K562 (cell line): ENCODE data around the gene DPM1. TPM values are rescaled to one million over a fixed set of nuclear protein-coding genes. Genes with fewer than 3 reads are reported as not detected.
A peak's percentile ranks its signal among the peaks of the same experiment; 100 is the strongest.

Experiments used
- ARID2 ChIP-seq: fragments of 450-650 bp; IDR thresholded peaks from 2 replicates; pipeline ENCODE4 v1.6.1; 2017; ENCODE audit warnings: antibody characterized with exemption, mild to moderate bottlenecking
- CBX1 ChIP-seq: sonication (generic); IDR thresholded peaks from 2 replicates; pipeline ENCODE4 v1.6.1; 2016; ENCODE audit warnings: antibody characterized with exemption, low read depth, mild to moderate bottlenecking
- KDM1A ChIP-seq, 2 experiments: fragments of 450-650 bp; IDR thresholded peaks; 2 replicates each; pipeline ENCODE4 v1.6.1; 2016; ENCODE audit warnings: mild to moderate bottlenecking in 2 of 2
- MYC ChIP-seq, 2 experiments: fragments of 250-450 bp in 1 of 2; sonication (Bioruptor Pico) in 1 of 2; IDR thresholded peaks; 2 replicates each; pipeline versions ENCODE4 v1.5.1 to v1.6.1; 2012 to 2021; ENCODE audit warnings: low read depth in 2 of 2, borderline replicate concordance in 1 of 2, improper control_type of control experiment in 1 of 2, low read length in 1 of 2, mild to moderate bottlenecking in 1 of 2, moderate library complexity in 1 of 2
- NELFE ChIP-seq: IDR thresholded peaks from 2 replicates; pipeline ENCODE4 v1.6.1; 2011; ENCODE audit warnings: mild to moderate bottlenecking; ENCODE audit not compliant: insufficient read depth, insufficient read length
- PCBP2 ChIP-seq: fragments of 200-400 bp; formaldehyde crosslinking; IDR thresholded peaks from 2 replicates; pipeline ENCODE4 v1.6.1; 2018; ENCODE audit warnings: low read length, low read depth, mild to moderate bottlenecking, moderate library complexity; ENCODE audit not compliant: poor library complexity, severe bottlenecking
- RBM34 ChIP-seq: fragments of 200-400 bp; formaldehyde crosslinking; IDR thresholded peaks from 2 replicates; pipeline ENCODE4 v1.6.1; 2018; ENCODE audit warnings: low read length, borderline replicate concordance; ENCODE audit not compliant: insufficient read depth
- RUNX1 ChIP-seq: sonication (generic); IDR thresholded peaks from 2 replicates; pipeline ENCODE4 v1.6.1; 2016; ENCODE audit warnings: antibody characterized with exemption, low read depth
- TCF7 ChIP-seq: sonication (generic); IDR thresholded peaks from 2 replicates; pipeline ENCODE4 v1.6.1; 2016; ENCODE audit warnings: antibody characterized with exemption, borderline replicate concordance
- TCF7L2 ChIP-seq: fragments of 150-350 bp; IDR thresholded peaks from 2 replicates; pipeline ENCODE4 v1.6.1; 2016; ENCODE audit warnings: low read depth, mild to moderate bottlenecking, low read length, moderate library complexity
- XRCC5 ChIP-seq: fragments of 200-400 bp; formaldehyde crosslinking; IDR thresholded peaks from 2 replicates; pipeline ENCODE4 v1.6.1; 2017; ENCODE audit warnings: low read depth, mild to moderate bottlenecking, low read length
- ZBED1 ChIP-seq: IDR thresholded peaks from 2 replicates; pipeline ENCODE4 v1.6.1; 2014
- ZC3H4 ChIP-seq: sonication (generic); formaldehyde crosslinking; IDR thresholded peaks from 2 replicates; pipeline ENCODE4 v1.9.0; 2021; ENCODE audit warnings: missing genetic modification reagents, borderline replicate concordance
- polyA plus RNA-seq, 8 experiments: library from polyadenylated mRNA; depleted of rRNA in 4 of 8; stranded (reverse) in 5 of 8; unstranded in 3 of 8; fragments of >200 nt; fragmentation: Nextera tagmentation in 2 of 8; fragmentation: Illumina TruSeq in 1 of 8; extraction: Ambion mirVana in 2 of 8; extraction: Trizol in 1 of 8; gene quantifications; 2 replicates each; pipeline versions ENCODE4 v1.2.1 to v1.2.3, GENCODE V29; 2011 to 2014; ENCODE audit warnings: inconsistent platforms in 1 of 8, missing spikeins in 1 of 8
- total RNA-seq, 7 experiments: library from RNA; depleted of rRNA in 6 of 7; stranded (reverse); fragments of >200 nt in 6 of 7; fragmentation: Illumina TruSeq in 2 of 7; extraction: Trizol in 2 of 7; gene quantifications; 2 replicates each; pipeline versions ENCODE4 v1.2.1 to v1.2.3, GENCODE V29; 2011 to 2021; ENCODE audit warnings: low replicate concordance in 1 of 7
- TF ChIP-seq, protein P1 (sequence below): fragments of 200-800 bp; sonication (Bioruptor generic); IDR thresholded peaks from 2 replicates; pipeline ENCODE4 v1.6.1; 2016; ENCODE audit warnings: missing genetic modification characterization, missing compliant biosample characterization
- TF ChIP-seq, protein P2 (sequence below): fragments of 450-650 bp; IDR thresholded peaks from 2 replicates; pipeline ENCODE4 v1.7.0; 2016; ENCODE audit warnings: borderline replicate concordance
- TF ChIP-seq, protein P3 (sequence below): fragments of 450-650 bp; formaldehyde crosslinking; IDR thresholded peaks from 2 replicates; pipeline ENCODE4 v1.4.0; 2020; ENCODE audit warnings: mild to moderate bottlenecking, moderate library complexity
- TF ChIP-seq, protein P4 (sequence below): fragments of 450-650 bp; IDR thresholded peaks from one replicate; pipeline ENCODE4 v1.6.1; 2018; ENCODE audit warnings: mild to moderate bottlenecking, moderate library complexity; ENCODE audit not compliant: partially characterized antibody

The DPM1 gene
- total and polyA plus RNA-seq, 9 of the 15 experiments (the other 6 are each of a cell fraction or from before 2014, with no cell fraction given) = 75.2 to 190 (median 153) TPM

DNA sequence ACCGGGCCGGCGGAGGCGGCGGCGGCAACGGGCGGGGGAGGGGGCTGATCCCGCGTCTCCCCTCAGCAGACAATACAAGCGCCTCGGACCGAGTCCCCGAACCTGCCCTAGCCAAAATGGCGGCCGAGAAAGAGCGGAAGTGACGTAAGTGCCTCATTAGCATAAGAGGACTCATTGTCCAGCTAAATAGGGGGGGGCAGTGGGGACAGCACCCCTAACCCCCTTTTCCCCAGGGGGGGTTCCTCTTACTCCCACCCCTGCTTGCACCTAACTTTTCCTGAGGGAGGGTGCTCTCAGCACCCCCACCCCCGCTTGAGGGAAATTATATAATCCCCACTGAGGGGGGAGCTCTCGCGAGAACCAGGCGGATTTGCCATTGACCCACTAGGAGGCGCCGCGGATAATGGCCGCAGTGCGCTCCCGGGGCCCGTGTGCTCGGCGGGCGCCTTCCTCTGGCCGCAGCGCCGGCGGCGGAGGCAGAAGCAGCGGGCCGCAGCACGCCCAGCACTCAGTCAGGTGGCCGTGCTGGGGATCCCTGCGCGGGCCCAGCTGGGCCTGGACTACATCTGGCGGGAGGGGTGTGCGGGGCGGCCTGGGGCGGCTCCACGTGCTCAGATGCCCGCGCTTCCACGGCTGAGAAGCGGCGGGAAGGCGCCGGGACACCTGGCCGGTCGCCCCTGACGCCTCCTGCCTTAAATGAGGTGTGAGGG, 26.9 kb downstream of the DPM1 start, which contains the start of gene ADNP (continued):
- TF ChIP-seq, protein P1, sequence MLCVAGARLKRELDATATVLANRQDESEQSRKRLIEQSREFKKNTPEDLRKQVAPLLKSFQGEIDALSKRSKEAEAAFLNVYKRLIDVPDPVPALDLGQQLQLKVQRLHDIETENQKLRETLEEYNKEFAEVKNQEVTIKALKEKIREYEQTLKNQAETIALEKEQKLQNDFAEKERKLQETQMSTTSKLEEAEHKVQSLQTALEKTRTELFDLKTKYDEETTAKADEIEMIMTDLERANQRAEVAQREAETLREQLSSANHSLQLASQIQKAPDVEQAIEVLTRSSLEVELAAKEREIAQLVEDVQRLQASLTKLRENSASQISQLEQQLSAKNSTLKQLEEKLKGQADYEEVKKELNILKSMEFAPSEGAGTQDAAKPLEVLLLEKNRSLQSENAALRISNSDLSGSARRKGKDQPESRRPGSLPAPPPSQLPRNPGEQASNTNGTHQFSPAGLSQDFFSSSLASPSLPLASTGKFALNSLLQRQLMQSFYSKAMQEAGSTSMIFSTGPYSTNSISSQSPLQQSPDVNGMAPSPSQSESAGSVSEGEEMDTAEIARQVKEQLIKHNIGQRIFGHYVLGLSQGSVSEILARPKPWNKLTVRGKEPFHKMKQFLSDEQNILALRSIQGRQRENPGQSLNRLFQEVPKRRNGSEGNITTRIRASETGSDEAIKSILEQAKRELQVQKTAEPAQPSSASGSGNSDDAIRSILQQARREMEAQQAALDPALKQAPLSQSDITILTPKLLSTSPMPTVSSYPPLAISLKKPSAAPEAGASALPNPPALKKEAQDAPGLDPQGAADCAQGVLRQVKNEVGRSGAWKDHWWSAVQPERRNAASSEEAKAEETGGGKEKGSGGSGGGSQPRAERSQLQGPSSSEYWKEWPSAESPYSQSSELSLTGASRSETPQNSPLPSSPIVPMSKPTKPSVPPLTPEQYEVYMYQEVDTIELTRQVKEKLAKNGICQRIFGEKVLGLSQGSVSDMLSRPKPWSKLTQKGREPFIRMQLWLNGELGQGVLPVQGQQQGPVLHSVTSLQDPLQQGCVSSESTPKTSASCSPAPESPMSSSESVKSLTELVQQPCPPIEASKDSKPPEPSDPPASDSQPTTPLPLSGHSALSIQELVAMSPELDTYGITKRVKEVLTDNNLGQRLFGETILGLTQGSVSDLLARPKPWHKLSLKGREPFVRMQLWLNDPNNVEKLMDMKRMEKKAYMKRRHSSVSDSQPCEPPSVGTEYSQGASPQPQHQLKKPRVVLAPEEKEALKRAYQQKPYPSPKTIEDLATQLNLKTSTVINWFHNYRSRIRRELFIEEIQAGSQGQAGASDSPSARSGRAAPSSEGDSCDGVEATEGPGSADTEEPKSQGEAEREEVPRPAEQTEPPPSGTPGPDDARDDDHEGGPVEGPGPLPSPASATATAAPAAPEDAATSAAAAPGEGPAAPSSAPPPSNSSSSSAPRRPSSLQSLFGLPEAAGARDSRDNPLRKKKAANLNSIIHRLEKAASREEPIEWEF = peak; percentile 96
- TF ChIP-seq CBX1 (peak; percentile 96), RUNX1 (0 out of 2 replicates have a peak, but pooled peaks have one; percentile 46), NELFE (no peak), TCF7L2 (no peak), ARID2 (no peak), ZBED1 (peak; percentile 50; the same call in 1 of the 2 replicates), KDM1A (IDR thresholded peaks at IDR 0.05) (no peak), RBM34 (no peak), MYC (IDR thresholded peaks at IDR 0.05; ENCODE audit: low read depth, low read length) (peak; percentile 100), MYC (CRISPR knock-in tag; IDR thresholded peaks at IDR 0.05; ENCODE audit: borderline replicate concordance, low read depth) (0 out of 2 replicates have a peak, but pooled peaks have one; percentile 64), XRCC5 (peak; percentile 93), PCBP2 (no peak), ZC3H4 (CRISPR knock-in tag) (no peak), TCF7 (peak; percentile 86)
- TF ChIP-seq, protein P2, sequence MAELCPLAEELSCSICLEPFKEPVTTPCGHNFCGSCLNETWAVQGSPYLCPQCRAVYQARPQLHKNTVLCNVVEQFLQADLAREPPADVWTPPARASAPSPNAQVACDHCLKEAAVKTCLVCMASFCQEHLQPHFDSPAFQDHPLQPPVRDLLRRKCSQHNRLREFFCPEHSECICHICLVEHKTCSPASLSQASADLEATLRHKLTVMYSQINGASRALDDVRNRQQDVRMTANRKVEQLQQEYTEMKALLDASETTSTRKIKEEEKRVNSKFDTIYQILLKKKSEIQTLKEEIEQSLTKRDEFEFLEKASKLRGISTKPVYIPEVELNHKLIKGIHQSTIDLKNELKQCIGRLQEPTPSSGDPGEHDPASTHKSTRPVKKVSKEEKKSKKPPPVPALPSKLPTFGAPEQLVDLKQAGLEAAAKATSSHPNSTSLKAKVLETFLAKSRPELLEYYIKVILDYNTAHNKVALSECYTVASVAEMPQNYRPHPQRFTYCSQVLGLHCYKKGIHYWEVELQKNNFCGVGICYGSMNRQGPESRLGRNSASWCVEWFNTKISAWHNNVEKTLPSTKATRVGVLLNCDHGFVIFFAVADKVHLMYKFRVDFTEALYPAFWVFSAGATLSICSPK = no peak
- TF ChIP-seq, protein P3, sequence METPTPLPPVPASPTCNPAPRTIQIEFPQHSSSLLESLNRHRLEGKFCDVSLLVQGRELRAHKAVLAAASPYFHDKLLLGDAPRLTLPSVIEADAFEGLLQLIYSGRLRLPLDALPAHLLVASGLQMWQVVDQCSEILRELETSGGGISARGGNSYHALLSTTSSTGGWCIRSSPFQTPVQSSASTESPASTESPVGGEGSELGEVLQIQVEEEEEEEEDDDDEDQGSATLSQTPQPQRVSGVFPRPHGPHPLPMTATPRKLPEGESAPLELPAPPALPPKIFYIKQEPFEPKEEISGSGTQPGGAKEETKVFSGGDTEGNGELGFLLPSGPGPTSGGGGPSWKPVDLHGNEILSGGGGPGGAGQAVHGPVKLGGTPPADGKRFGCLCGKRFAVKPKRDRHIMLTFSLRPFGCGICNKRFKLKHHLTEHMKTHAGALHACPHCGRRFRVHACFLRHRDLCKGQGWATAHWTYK (CRISPR knock-in tag) = peak; percentile 86
- TF ChIP-seq, protein P4, sequence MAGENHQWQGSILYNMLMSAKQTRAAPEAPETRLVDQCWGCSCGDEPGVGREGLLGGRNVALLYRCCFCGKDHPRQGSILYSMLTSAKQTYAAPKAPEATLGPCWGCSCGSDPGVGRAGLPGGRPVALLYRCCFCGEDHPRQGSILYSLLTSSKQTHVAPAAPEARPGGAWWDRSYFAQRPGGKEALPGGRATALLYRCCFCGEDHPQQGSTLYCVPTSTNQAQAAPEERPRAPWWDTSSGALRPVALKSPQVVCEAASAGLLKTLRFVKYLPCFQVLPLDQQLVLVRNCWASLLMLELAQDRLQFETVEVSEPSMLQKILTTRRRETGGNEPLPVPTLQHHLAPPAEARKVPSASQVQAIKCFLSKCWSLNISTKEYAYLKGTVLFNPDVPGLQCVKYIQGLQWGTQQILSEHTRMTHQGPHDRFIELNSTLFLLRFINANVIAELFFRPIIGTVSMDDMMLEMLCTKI = no peak
